ENCODE measurements around the gene STX8.
"Not testable (repeated sequence)": the region's sequence is repeated elsewhere in the genome, so short reads cannot be mapped to it uniquely, and the experiment has no call there.

The STX8 gene

GRCh38 chr17:9467518-9467917 is 108.1 kb downstream of the STX8 start:
- TF ChIP-seq, protein P1, sequence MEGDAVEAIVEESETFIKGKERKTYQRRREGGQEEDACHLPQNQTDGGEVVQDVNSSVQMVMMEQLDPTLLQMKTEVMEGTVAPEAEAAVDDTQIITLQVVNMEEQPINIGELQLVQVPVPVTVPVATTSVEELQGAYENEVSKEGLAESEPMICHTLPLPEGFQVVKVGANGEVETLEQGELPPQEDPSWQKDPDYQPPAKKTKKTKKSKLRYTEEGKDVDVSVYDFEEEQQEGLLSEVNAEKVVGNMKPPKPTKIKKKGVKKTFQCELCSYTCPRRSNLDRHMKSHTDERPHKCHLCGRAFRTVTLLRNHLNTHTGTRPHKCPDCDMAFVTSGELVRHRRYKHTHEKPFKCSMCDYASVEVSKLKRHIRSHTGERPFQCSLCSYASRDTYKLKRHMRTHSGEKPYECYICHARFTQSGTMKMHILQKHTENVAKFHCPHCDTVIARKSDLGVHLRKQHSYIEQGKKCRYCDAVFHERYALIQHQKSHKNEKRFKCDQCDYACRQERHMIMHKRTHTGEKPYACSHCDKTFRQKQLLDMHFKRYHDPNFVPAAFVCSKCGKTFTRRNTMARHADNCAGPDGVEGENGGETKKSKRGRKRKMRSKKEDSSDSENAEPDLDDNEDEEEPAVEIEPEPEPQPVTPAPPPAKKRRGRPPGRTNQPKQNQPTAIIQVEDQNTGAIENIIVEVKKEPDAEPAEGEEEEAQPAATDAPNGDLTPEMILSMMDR (conservative IDR thresholded peaks at IDR 0.05): no peak
- no peak overlapping the region for H3K27ac ChIP-seq

DNA sequence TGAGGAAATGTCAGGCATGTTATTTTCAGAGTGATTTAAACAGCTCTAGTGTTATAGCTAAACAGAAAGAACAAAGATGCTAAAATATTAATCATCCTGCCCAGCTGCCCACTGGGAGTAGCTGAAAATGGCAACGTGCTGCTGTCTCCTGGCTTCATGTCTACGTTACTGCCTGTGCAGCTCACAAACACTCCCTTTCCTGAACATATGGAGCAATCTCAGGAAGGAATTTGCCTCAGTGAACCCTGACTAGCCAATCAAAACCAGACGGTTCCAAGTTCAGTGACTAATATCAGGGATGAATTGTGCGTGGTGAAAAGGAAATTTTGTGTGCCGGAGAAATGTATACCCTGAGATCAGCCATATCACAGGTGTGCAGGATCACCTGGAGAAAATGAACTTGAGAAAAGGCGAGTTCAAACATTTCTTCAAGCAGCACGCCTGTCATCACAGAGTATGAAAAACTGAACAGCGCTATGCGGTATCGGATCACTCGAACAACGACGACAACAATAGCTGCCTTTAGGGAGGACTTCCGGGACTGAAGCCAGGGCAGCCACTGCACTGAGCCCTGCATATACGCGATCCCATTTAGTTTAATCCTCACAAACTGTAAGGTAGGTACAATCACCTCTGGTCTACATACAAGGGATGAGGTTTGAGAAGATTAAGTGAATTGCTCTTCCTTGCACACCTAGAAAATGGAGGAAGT is 110.3 kb downstream of the STX8 start:
- no peak overlapping the region for H3K27ac ChIP-seq
- TF ChIP-seq, protein P1 (conservative IDR thresholded peaks at IDR 0.05): no peak

DNA sequence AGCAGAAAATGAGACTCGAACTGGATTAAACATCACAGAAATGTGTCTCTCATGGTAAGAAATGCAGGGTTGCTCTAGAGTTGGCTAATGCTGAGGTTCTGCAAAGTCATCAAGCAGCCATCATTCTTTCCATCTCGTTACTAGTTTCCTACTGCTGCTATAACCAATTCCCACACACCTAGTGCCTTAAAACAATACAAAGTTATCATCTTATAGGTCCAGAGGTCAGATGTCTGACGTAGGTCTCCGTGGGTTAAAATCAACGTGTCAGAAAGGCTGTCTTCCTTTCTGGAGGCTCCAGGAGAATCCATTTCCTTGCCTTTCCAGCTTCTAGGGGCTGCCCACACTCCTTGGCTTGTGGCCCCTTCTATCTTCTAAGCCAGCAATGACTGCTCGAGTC is 118.6 kb downstream of the STX8 start:
- TF ChIP-seq, protein P1 (conservative IDR thresholded peaks at IDR 0.05): no peak
- H3K27ac ChIP-seq: no peak overlapping the region

GRCh38 chr17:9456330-9456729 is 119.3 kb downstream of the STX8 start:
- TF ChIP-seq, protein P1 (conservative IDR thresholded peaks at IDR 0.05): no peak
- H3K27ac ChIP-seq: no peak overlapping the region

DNA sequence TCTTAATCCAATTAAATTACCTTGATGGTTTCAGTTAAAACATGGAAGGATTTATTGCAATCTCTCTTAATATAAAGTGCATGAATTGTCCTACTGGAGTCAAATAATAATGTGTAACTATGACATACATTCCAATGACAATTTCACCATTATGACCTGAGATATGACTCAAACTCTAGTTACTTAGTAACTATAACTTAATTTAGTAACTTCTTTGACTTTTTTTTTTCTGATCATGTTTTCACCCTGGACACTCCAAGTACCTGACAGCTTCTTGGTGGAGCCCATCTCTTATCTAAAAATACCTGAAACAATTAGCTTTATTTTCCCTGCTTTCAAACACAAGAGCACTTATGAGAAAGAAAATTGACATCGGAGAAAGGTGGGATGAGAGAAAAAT is 123.7 kb downstream of the STX8 start:
- no peak overlapping the region for H3K27ac ChIP-seq
- TF ChIP-seq, protein P1 (conservative IDR thresholded peaks at IDR 0.05): no peak

GRCh38 chr17:9447298-9447697 is 128.3 kb downstream of the STX8 start:
- not testable (repeated sequence) for H3K27ac ChIP-seq

GRCh38 chr17:9446528-9446927 is 129.1 kb downstream of the STX8 start:
- no peak overlapping the region for H3K27ac ChIP-seq
- TF ChIP-seq, protein P1 (conservative IDR thresholded peaks at IDR 0.05): no peak

GRCh38 chr17:9445424-9445823 is 130.2 kb downstream of the STX8 start:
- TF ChIP-seq, protein P1 (conservative IDR thresholded peaks at IDR 0.05): no peak
- H3K27ac ChIP-seq: no peak overlapping the region

Data from VCaP (cell line).